Measurements from ENCODE around the gene AGR2. TPM values are rescaled to one million over a fixed set of nuclear protein-coding genes. Genes with fewer than 3 reads are reported as not detected.

Gene AGR2
- total and polyA plus RNA-seq, 2 of the 4 experiments (the other 2 are of a cell fraction), result not detected

- Histone ChIP-seq H3K4ac (ENCODE audit: low read depth, low read length) (no peak overlapping the region), H2BK5ac (ENCODE audit: low read depth, low read length, poor library complexity, severe bottlenecking) (no peak overlapping the region), H3K18ac (ENCODE audit: low read depth, low read length) (no peak overlapping the region), H2BK120ac (ENCODE audit: low read depth, low read length) (no peak overlapping the region), H4K20me1 (ENCODE audit: insufficient read depth, low read length) (no peaks in the 10 kb centered on the region), H3K14ac (replicated peaks; ENCODE audit: low read depth, low read length) (no peak overlapping the region), H3K23ac (ENCODE audit: low read depth, low read length) (no peak overlapping the region), H3K27ac (ENCODE audit: insufficient read depth, low read length) (no peak overlapping the region), H3K4me1 (ENCODE audit: control insufficient read depth, insufficient read depth, low read length) (no peaks in the 10 kb centered on the region), H3K56ac (ENCODE audit: extremely low read depth, insufficient read depth, low read length) (no peak overlapping the region), H3K9me3 (ENCODE audit: control insufficient read depth, insufficient read depth, low read length) (no peaks in the 10 kb centered on the region), H3K79me1 (ENCODE audit: low read depth in 1 of 2, low read length in 2 of 2) (no peaks in the 10 kb centered on the region), H2AK5ac (ENCODE audit: low read depth, low read length) (no peak overlapping the region), H4K5ac (ENCODE audit: low read depth, low read length) (no peak overlapping the region), H2AFZ (replicated peaks; ENCODE audit: low read length, poor library complexity) (no peak overlapping the region), H4K91ac (ENCODE audit: insufficient read depth, low read depth, low read length) (no peak overlapping the region), H3K4me2 (ENCODE audit: low read depth, low read length) (no peak overlapping the region), H2AK9ac (replicated peaks; ENCODE audit: low read depth, low read length, poor library complexity) (no peak overlapping the region), H2BK20ac (ENCODE audit: low read depth, low read length) (no peak overlapping the region), H3K4me3 (ENCODE audit: insufficient read depth, low read depth, low read length) (no peak overlapping the region), H3K27me3 (ENCODE audit: control insufficient read depth, insufficient read depth, low read length) (peaks cover 9% of the 10 kb centered on the region; the same call in 1 of the 2 replicates), H2BK15ac (ENCODE audit: low read depth, low read length) (no peak overlapping the region), H3K9ac (ENCODE audit: low read depth, low read length) (no peak overlapping the region), H4K8ac (ENCODE audit: low read depth in 2 of 2, low read length in 2 of 2) (no peak overlapping the region), H3K9me1 (ENCODE audit: insufficient read depth, low read length) (no peaks in the 10 kb centered on the region), H3K36me3 (ENCODE audit: control insufficient read depth, insufficient read depth, low read length) (no peaks in the 10 kb centered on the region)
- intact Hi-C loops (cut with micrococcal nuclease) (no loop called here), in situ Hi-C loops (cut with MboI; ENCODE audit: low sequenced_read_pairs) (no loop called here), dilution Hi-C loops (cut with HindIII; ENCODE audit: low sequenced_read_pairs, unreplicated experiment) (no loop called here)
- BruUV-seq (replicated peaks), result no TSS peak
- CTCF ChIA-PET, result no interaction called here
- no CpG with 5 or more reads among the region's 5 CpGs for WGBS, 2 experiments (ENCODE audit: extremely low coverage in 2 of 2, insufficient read length in 1 of 2)
- TF ChIP-seq RCOR1 (IDR thresholded peaks at IDR 0.05; ENCODE audit: insufficient replicate concordance, low read length) (no peak), BHLHE40 (IDR thresholded peaks at IDR 0.05; ENCODE audit: low read depth, low read length) (no peak), RAD21 (IDR thresholded peaks at IDR 0.05; ENCODE audit: low read length) (no peak), FOS (IDR thresholded peaks at IDR 0.05; ENCODE audit: low read depth, low read length) (no peak), CHD1 (IDR thresholded peaks at IDR 0.05; ENCODE audit: low read depth, low read length) (no peak), RFX5 (IDR thresholded peaks at IDR 0.05; ENCODE audit: low read depth, low read length) (no peak), MXI1 (IDR thresholded peaks at IDR 0.05; ENCODE audit: borderline replicate concordance, low read depth, low read length) (no peak), NFE2L2 (IDR thresholded peaks at IDR 0.05; ENCODE audit: low read depth, low read length) (no peak), SMC3 (IDR thresholded peaks at IDR 0.05; ENCODE audit: low read depth, low read length) (no peak), CTCF (conservative IDR thresholded peaks at IDR 0.05; ENCODE audit: low read depth, low read length) (no peak), CEBPB (IDR thresholded peaks at IDR 0.05; ENCODE audit: low read depth, low read length) (no peak), MAFK (IDR thresholded peaks at IDR 0.05; ENCODE audit: low read depth, low read length) (no peak), POLR2A (IDR thresholded peaks at IDR 0.05; ENCODE audit: low read depth, low read length) (no peak), MAZ (IDR thresholded peaks at IDR 0.05; ENCODE audit: borderline replicate concordance, low read depth, low read length) (no peak)
- TF ChIP-seq, protein P1, sequence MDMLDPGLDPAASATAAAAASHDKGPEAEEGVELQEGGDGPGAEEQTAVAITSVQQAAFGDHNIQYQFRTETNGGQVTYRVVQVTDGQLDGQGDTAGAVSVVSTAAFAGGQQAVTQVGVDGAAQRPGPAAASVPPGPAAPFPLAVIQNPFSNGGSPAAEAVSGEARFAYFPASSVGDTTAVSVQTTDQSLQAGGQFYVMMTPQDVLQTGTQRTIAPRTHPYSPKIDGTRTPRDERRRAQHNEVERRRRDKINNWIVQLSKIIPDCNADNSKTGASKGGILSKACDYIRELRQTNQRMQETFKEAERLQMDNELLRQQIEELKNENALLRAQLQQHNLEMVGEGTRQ (IDR thresholded peaks at IDR 0.05; ENCODE audit: low read depth, low read length), result no peak
- TF ChIP-seq, protein P2, sequence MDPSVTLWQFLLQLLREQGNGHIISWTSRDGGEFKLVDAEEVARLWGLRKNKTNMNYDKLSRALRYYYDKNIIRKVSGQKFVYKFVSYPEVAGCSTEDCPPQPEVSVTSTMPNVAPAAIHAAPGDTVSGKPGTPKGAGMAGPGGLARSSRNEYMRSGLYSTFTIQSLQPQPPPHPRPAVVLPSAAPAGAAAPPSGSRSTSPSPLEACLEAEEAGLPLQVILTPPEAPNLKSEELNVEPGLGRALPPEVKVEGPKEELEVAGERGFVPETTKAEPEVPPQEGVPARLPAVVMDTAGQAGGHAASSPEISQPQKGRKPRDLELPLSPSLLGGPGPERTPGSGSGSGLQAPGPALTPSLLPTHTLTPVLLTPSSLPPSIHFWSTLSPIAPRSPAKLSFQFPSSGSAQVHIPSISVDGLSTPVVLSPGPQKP (IDR thresholded peaks at IDR 0.05; ENCODE audit: borderline replicate concordance, low read depth, low read length), result no peak
- ATAC-seq (ENCODE audit: low read depth), result no peak
- DNase-seq, result no peak
- POLR2A ChIA-PET (ENCODE audit: unreplicated experiment), result no interaction called here
These were observed 12.7 kb downstream of the AGR2 start for GRCh38 chr7:16791905-16792698.
